Choroid plexus epithelial cell (primary cell): ENCODE data around the gene MED9.

ENCODE experiments used
- DNase-seq: peaks from one replicate; pipeline ENCODE4 v3.0.0-alpha.2; 2010; ENCODE audit warnings: low read depth
- H3K4me3 ChIP-seq: 2 replicates; pipeline ENCODE4 v1.5.1; 2011; ENCODE audit warnings: low read depth, mild to moderate bottlenecking, control low read depth, low read length, moderate library complexity
- CTCF ChIP-seq: conservative IDR thresholded peaks from 2 replicates; pipeline ENCODE4 v1.5.1; 2011; ENCODE audit warnings: low read depth, mild to moderate bottlenecking, control low read depth, inconsistent platforms, low read length, moderate library complexity

Gene MED9

DNA sequence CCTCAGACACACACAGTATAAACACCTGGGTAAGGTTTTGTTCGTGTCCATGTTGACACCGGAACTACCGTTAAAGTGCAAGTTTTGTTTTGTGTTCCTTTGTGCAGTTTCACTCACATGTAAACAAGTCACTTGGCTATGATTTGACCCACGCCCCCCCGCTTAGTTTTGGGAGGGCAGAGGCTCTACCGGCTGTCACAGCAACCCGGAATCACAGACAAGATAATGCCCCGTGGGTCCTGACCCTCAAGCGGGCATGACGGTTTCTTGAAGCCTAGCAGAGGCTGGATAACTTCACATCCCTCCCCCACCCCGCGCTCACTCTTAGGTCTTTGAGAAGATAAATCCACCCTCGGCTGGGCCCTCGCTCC is 17.7 kb downstream of the MED9 start:
- no peak for TF ChIP-seq CTCF
- peak; percentile 11 for DNase-seq
- peak overlapping the region; percentile 43 for H3K4me3 ChIP-seq

- H3K4me3 ChIP-seq, result peak overlapping the region; percentile 43
- peak; percentile 47 for DNase-seq
- TF ChIP-seq CTCF, result no peak
Observed at GRCh38 chr17:17494870-17495535, 18.2 kb downstream of the MED9 start.

DNA sequence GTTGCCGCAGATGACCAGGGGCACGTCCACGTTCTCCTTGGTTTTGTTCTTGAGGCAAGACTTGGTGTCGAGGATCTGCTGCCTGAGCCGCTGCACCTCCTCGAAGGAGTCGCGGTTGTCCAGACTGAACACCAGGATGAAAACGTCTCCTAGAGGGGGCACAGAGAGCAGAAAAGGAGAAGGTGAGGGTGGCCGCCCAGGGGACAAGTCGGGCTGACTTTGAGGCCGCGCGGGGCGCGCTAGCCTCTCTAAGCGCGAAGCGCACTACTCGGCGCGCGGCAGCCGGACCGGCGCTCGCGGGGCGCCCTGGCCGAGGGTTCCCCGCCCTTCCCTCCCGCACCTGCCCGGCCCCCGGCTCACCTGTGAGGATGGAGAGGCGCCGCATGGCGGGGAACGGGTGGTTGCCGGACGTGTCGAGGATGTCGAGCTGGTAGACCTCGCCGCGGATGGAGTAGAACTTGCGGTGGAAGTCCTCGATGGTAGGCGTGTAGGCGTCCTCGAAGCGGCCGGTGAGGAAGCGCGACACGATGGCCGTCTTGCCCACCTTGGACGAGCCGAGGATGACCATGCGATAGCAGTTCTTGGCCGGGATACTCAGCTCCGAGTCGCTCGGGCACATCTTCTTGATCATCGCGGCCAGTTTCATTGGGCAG is 18.9 kb downstream of the MED9 start:
- no peak for TF ChIP-seq CTCF
- DNase-seq, result peak; percentile 31
- peak overlapping the region; percentile 59 for H3K4me3 ChIP-seq

DNA sequence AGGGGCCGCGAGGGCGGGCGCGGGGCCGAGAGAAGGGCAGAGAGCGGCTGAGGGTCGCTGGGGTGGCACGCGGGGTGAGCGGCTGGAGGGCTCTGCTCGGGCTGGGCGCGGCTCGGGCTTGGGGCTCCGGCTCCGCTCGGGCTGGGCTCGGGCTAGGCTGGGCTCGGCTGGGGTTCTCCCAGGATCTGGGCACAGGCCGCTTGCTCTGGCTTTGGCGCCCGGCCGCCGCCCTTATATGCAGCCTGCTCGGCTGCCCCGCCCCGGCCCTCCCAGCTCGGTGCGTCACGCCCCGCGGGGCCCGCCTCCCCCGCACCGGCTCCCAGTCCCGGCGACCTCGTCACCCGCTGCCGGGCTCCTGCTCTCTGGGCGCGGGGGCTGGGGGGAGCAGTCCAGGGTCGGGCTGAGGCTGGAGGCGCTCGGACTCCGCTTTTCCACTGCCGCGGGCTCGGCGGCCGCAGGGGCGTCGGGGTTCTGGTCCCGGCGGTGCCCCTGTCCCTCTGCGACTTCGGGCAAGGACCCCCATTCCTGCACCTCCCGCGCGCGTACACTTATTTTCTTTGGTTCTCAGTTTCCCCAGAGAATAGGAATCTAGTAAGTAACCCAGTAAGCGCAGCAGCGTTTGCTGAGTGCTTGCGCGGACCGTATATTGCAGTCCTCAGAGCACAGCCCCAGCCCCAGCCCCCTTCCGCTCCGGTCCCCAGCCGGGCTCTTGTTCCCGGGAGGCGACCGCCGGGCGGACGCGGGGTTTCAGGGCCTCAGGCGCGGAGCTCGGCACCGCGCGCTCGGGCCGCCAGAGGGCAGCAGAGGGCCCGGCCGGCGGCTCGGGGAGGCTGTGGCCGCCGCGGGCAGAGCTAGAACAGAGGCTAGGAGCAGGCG is 19.6 kb downstream of the MED9 start, which contains the start of gene RASD1:
Gene RASD1, minus strand, starts transcription at position 207 of the 876 bp plus-strand sequence. CDS start 214 bp downstream, outside the sequence.
- DNase-seq, result peak; percentile 83
- peak; percentile 49 for TF ChIP-seq CTCF
- H3K4me3 ChIP-seq, result peak within 1 kb of the TSS; percentile 59

DNA sequence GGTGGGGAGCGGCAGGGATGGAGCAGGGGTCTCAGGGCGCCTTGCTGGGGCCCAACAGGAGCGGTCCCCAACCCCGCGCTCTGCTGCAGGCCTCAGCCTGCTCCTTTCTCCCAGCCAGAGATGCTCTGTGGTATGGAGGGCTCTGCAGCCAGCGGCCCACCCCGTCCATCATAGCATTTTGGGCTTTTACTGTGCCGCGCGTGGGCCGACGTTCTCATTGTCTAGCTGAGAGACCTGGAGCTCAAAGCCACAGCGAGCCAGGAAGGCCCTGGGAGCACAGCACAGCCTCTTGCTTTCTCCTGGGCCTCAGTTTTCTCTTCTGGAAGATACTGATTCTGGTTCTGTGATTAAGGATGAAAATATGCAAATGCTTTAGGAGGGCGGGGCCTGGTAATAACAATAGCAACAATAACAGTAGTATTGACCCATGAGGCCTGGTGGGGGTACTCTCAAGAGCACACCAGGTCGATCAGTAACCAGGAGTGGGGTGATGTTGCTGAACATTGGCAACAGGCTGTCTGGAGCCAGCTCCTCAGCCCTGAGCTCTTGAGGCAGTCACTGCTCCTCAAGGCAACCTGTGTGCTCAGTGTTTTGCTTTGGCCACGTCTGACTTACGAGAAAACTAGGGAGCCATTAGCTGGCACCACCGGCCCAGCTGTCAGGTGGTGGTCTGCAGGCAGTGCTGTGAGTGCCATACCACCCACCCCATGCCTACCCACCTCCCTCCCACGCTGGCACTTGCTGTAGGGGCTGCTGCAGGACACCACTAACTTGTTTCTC is 20.5 kb downstream of the MED9 start:
- DNase-seq, result no peak
- TF ChIP-seq CTCF, result no peak
- H3K4me3 ChIP-seq, result no peak overlapping the region

DNA sequence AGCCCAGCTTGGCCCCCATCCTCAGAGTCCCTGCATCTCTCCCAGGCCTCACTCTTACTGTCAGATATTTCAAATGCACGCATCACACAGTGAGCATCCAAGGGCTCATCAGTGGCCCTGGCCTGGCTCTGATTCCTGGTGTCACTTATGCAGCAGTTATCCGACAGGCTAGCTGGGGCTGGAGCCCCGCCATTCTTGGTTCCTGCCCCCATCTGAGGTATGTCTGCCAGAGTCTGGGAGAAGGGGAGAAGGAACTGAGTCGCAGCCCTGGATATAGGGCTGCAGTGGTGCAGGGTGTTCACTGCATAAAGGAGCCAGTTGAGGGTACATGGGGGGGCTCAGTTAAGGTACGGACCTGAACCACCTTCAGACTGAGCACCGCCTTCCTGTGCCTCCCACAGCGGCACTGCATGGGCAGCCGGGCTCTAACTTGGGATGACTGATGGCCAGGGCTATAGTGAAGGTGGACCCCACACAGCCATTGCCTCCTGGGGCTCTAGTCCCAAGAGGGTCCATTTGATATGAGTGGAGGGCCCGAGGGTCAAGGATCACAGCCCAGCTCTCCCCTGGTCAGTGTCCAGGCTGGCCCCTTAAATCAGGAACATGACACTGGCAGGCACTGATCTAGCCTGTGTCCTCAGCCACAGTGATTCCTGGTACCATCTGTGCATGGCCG is 21.2 kb downstream of the MED9 start:
- H3K4me3 ChIP-seq, result no peak overlapping the region
- DNase-seq, result no peak
- TF ChIP-seq CTCF, result no peak
